IPS-11a (cell line): ENCODE results near the gene FAM83C.
"Not testable (repeated sequence)": the region's sequence is repeated elsewhere in the genome, so short reads cannot be mapped to it uniquely, and the experiment has no call there.

Source experiments
- H3K4me3 ChIP-seq: one replicate; pipeline ENCODE4 v1.5.1; 2013; ENCODE audit warnings: low read depth, low read length, control low read depth

The FAM83C gene

DNA sequence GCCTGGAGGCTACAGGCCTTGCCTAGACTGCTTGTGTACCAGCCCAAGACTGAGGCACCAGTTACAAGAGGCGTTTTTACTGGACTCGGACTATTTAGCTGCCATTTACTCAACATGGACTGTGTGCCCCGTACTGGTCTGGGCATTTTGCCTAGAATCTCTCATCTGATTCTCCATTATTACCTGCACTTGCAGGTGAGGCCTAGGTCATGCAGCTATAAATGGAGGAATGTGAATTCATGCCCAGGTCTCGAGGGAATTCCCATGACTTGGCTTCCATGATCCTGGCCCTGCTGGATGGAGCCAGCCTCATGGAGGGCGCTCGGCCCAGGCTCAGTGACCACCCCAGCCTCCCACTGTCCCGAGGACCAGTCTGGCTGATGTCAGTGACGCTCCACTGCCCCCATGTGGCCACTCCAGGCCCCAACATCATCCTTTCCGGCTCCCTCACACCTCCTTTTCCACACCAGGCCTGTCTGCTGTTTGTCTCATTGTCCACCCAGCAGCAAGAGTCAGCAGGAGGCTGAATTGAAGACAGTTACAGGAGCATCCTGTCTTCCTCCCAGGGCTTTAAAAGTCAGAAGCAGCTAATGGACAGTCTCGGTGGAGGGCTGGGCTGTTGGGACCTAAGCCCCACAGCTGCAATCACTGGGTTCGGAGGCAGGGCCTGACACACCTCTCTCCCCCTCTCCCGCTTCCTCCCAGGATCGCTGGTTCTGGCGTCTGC, 23.0 kb downstream of the FAM83C start:
- H3K4me3 ChIP-seq: no peak overlapping the region

DNA sequence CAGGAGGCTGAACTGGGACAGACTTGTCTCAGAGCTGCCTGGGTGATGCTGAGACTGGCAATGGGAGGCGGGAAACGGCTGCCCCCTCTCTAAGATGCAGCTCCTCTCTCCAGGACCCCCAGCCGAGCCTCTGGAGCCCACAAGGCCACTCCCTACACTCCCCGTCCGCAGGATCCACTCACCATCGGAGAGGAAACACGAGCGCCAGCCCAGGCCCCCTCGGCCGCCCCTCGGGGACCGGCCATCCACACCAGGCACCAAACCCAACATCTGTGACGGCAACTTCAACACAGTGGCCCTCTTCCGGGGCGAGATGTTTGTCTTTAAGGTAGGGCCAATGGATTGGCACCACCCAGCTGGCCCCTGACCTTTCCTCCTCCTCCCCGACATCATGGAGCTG, 25.1 kb downstream of the FAM83C start:
- H3K4me3 ChIP-seq: no peak overlapping the region

DNA sequence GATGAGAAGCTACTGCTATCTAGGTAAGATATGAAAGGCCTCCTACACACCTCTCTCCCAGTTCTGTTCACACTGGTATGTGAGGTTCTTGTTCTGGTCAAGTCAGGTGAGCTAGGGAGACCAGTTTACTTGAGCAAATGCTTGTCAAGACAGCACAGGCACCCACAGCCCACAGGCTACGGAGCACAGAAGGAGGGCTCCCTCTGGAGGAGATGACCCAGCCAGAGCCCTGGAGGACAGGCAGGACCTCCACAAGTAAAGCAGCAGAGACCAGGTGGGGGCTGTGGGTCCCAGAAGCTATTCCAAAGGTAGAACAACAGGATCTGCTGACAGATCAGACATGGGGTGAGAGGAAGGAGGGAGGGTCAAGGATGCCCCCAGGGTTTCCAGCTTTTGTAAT, 27.5 kb downstream of the FAM83C start:
- no peak overlapping the region for H3K4me3 ChIP-seq

DNA sequence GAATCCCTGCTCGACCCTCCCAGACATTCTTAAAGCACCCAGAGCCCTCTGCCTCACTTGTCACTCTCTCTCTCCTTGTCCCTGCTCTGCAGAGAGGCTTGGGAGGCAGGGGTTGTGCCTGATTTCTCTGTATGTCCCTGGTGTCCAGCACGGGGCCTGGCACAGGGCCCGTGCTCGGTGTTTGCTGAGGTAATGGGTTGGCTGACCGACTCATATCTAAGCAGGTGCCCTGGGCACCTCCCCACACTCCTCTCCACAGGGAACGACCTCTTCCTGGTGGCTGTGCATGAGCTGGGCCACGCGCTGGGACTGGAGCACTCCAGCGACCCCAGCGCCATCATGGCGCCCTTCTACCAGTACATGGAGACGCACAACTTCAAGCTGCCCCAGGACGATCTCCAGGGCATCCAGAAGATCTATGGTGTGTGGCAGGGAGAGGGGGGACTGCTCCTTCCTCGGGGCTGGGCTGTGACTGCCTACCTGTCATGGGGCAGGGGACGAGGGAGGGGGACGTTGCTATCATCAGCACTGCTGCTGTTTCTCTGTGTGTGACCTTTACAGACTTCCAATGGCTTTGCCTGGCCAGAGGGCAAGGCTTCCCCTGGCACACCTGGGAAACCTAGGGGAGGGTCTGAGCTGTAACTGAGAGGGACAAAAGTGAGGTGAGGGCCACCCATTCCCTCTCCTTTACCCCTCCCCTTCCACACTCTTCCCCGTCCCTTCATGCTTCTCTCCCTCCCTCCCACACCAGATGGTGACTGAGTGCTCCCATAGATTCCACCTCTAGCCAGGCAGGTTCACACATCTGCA, 28.5 kb downstream of the FAM83C start:
- H3K4me3 ChIP-seq: no peak overlapping the region

DNA sequence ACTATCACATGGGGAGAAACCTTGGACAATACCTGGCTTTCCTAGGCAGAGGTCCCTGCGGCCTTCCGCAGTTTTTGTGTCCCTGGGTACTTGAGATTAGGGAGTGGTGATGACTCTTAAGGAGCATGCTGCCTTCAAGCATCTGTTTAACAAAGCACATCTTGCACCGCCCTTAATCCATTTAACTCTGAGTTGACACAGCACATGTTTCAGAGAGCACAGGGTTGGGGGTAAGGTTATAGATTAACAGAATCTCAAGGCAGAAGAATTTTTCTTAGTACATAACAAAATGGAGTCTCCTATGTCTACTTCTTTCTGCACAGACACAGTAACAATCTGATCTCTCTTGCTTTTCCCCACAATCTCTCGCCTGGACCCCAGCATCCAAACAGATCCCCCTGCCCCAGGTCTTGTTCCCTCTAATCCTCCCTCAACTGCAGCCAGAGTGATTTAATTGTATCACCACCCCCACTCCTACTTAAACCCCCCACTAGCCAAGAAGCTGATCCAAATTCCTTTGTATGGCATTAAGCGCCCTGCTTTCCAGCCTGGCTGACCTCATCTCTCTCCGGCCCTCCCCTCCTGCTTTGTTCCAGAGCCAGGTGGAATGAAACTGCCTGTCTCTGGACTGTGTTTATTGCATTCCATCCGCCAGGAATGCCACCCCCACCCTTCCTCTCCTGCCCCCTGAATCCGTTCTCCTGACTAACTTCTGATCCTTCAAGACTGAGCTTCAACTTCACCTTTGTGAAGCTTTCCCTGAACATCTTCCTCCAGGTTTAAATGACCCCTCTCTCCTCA, 29.3 kb downstream of the FAM83C start:
- not testable (repeated sequence) for H3K4me3 ChIP-seq

DNA sequence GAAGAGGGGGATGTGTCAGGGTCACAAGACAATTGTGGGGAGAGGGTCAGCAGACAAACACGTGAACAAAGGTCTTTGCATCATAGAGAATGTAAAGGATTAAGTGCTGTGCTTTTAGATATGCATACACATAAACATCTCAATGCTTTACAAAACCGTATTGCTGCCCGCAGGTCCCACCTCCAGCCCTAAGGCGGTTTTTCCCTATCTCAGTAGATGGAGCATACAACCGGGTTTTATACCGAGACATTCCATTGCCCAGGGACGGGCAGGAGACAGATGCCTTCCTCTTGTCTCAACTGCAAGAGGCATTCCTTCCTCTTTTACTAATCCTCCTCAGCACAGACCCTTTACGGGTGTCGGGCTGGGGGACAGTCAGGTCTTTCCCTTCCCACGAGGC, 29.9 kb downstream of the FAM83C start:
- H3K4me3 ChIP-seq: not testable (repeated sequence)

DNA sequence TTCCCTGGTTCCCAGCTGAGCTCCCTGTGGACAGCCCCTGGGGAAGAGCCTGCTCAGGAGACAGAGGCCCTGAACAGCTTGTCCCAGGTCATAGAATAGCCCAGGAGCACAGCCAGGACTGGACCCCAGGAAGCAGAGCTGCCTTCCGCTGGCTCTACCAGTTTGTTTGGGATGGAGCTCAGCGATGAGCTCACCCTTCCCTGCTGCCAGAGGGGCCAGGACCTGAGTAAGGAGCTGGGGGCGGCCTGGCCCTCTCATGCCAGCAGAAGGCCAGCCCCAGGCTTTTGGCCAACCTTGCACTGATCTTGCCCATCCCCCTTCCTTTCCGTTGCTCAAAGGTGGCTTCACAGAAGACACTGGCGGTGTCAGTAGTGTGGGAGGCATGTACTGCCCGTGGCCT, 31.8 kb downstream of the FAM83C start:
- no peak overlapping the region for H3K4me3 ChIP-seq

DNA sequence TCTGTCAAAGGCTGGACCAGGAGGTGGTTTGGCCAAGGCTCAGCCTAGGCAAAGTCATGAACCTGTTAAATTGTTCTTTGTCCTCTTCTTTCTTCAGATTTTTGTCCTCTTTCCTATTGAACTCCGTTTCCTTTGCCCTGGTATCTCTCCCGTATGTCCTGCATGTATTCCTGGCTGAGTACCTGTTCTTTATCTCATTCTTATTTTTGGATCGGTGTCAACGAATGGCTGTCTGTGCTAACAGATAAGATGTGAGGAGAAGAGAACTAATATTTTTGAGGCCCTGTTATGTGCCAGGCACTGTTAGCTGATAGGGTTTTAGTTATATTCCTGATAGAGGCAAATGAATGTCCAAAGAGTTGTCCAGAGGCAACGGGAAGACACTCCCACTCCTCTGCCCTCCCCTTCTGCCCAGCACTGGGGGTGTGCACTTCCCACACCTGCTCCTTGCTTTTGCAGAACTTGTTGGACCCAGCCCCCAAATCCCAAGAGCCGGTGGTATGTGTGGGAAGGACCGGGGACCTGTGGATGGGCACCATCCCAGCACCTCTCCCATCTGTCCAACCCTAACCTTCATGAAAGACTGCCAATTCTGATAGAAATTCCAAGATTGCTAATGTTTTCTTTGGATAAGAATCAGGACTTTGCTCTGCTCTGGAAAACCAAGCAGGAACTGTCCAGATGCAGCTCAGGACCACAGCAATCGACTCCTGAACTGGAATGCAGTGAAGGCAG, 34.9 kb downstream of the FAM83C start:
- H3K4me3 ChIP-seq: no peak overlapping the region

DNA sequence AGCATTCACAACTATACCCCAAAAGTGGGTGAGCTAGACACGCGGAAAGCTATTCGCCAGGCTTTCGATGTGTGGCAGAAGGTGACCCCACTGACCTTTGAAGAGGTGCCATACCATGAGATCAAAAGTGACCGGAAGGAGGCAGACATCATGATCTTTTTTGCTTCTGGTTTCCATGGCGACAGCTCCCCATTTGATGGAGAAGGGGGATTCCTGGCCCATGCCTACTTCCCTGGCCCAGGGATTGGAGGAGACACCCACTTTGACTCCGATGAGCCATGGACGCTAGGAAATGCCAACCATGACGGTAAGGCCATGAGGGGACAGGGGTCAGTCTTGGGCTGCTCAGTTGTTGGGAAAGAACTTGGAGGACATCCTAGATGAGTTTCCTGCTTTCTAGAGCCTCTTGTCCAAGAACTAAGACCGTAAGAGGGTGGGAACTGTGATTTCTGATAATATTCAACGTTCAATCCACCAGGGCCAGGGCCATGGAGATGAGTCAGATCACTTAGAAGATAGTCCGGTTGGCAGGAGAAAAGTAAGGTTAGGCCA, 37.7 kb downstream of the FAM83C start:
- no peak overlapping the region for H3K4me3 ChIP-seq

DNA sequence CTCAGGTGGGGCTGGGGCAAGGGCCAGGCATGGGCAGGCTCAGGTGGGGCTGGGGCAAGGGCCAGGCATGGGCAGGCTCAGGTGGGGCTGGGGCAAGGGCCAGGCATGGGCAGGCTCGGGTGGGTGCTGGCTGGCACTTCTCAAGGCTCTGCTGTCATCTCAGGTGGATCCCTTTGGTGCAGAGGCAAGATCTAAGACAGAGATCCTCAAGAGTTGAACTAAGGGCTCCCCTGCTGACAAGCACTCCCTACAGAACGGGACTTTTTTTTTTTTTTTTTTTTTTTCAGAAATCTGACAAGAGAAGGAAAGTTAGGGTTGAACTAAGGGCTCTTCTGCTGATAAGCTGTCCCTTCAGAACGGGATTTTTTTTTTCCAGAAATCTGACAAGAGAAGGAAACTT, 39.2 kb downstream of the FAM83C start:
- H3K4me3 ChIP-seq: no peak overlapping the region

DNA sequence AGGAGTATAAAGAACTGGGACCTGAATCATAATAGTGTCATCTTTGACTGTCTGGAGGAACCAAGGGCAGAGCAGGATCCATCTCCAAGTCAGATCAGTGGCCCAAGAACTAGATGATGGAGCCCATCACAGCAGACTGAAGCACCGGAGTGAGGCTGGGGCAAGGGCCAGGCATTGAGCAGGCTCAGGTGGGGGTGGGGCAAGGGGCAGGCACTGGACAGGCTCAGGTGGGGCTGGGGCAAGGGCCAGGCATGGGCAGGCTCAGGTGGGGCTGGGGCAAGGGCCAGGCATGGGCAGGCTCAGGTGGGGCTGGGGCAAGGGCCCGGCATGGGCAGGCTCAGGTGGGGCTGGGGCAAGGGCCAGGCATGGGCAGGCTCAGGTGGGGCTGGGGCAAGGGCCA, 39.6 kb downstream of the FAM83C start:
- not testable (repeated sequence) for H3K4me3 ChIP-seq

DNA sequence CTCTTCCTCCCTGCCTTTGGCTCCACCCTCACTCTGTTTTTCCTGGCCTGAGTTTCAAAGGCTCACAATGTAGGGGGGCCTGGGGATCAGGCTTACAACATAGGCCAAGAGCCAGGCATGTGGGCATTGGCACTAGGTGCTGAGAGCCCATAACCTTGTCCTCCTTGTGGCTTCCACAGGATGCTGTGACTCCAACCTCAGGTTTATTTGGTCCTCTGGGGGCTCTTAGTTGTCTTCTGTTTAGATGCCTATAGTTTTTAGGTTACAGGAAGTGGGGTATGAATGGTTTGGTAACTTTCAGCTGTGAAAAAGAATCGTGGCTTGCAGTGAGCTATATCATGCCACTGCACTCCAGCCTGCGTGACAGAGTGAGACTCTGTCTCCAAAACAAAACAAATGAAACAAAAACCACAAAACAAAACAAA, 40.2 kb downstream of the FAM83C start:
- H3K4me3 ChIP-seq: no peak overlapping the region

DNA sequence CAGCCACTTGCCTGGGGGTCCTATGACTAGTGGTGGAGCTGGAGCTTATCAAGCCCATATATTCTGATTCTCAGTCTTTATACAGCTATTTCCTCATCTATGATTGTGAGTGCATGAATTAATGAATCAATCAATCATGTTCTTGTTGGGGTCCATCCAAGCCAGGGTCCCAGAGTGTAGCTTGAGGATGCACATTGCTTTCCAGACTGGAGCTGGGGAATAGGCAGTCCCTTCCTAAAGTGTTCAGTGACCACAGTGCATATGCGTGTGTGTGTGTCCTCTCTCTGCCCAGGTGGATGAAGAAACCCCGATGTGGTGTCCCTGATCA, 40.6 kb downstream of the FAM83C start:
- H3K4me3 ChIP-seq: no peak overlapping the region

DNA sequence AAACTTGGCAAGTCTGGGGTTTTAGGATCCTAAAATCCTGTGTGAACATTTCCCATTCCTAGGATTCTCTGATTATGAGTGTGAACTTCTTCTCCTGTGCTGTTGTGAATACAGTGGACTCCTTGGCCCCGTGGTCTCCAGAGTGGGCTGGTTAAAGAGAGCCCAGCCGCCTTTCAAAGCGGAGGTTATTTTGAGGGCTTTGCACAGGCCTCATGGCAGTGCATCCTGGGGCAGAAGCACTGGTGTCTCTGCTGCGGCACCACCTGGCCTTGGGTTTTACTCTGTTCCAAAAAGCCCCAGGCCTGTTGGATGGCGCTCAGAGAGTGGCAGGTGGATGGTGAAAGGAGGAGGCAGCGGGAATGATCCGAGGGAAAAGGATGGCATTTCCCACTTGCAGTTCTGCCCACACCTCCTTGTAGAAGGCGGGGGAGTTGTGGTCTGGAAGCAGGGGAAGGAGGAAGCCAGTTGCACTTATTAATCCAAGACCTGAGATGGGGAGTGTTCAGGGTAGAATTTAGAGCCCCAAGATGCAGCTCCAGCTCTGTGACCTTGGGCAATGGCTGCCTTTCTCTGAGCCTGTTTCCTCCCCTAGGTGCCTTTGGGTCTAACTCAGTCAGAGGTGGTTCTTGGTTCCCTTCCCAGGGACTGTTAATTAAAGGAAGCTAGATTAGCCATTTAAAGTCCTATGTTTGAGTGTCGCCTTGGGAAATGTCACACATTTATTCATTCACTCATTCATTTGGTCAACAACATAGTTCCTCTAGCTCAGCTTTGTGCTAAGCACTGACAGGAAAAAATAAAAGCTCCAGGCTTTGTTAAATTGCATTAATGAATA, 43.4 kb downstream of the FAM83C start:
- no peak overlapping the region for H3K4me3 ChIP-seq

DNA sequence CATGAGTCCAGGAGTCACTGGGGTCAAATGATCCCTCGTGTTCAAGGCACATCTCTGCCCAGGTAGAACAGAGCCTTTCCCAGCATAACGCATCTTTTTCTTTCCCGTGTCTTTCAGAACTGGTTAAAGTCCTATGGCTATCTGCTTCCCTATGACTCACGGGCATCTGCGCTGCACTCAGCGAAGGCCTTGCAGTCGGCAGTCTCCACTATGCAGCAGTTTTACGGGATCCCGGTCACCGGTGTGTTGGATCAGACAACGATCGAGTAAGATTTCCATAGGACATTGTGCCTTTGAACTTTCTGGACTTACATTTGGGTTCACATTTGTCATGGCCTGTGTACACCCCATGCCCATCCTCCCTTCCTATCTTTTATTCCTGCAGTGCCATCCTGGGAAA, 45.5 kb downstream of the FAM83C start:
- H3K4me3 ChIP-seq: no peak overlapping the region

DNA sequence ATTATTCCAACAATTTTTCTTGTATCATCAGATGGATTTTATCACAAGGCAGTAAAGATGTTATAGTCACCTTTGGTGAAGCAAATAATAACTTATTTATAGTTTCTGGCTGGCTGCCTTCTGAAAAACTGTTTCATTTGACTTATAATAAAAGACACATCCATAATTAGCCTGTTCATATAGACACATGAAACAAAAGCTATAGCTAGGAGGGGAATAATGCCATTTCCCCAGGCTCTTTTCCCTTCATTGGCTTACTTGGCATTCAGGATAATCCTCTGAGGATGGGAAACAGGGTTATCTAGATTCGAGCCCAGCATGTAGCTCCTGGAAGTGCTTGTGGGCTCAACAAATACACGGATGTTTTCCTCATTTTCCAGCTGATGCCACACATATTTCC, 48.2 kb downstream of the FAM83C start:
- H3K4me3 ChIP-seq: no peak overlapping the region

DNA sequence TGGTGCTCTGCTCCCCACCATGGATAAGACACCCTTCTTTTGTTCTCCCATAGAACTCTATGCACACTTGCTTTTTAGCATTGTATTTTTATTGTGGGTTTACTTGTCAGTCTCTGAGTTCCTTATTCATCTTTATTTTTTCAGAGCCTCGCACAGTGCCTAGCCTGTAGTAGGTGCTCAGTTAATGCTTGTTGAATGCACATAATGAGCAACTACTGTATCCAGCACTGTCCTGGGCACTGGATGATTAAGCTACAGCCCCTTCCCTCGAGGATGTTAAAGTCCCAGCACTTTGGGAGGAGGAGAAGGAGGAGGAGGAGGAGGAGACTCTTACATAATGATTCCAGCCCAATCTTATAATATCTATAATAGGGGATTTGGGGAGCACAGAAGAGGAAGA, 48.9 kb downstream of the FAM83C start:
- no peak overlapping the region for H3K4me3 ChIP-seq

DNA sequence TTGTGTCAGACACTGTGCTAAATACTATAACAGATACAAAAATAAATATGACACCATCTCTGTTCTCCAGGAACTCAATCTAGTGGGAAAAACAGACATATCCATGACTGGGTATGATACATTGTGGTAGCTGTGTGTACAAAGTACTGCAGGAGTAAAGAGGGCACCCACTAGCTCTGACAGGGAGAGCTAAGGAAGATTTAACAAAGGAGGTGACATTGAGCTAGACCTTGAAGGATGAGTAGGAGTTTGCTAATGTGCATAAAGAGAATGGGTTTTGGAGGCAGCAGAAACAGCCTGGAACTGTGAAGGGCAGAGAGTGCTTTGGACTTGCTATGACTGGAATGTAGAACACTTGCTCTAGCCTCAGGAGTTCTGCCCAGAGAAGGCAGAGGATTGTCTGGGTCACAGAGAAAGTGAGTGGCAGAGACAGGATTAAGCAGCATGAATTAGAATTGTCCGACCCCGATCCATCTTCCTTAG, 51.4 kb downstream of the FAM83C start:
- no peak overlapping the region for H3K4me3 ChIP-seq

DNA sequence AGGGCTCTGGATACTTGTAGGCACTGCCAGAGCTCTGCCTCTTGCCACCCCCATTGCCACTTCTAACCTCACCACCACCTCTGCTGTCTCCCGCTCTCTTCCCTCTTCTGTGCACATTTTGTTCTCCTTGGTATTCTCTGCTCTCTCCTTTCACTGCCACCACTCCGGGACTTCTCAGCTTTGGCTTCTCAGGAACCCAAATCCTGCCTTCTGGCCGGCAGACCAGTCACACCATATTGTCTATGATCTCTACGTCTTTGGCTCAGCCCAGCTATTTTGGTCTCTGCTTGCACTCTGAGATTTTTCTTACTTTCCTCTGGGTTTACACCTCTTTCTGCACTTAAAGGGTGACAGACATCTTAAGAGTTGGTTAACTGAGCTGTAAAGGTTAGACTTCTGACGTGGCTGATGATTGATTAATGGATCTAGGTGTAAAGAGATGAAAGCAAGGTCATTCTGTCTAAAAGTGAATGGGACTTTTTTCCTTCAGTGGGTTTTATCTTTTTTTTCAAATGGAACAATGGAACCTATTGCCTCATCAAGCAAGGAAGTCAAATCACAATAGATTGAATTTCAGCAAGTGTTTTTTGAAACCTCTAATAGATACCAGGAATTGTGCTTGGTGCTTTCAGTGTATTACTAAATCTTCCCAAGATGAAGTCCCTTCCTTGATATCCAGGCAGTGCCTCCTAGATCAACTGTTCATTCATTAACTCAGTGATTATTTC, 52.0 kb downstream of the FAM83C start:
- no peak overlapping the region for H3K4me3 ChIP-seq
